GM12801 (cell line): ENCODE data around the gene SH3PXD2B.

Experiments
- CTCF ChIP-seq: IDR thresholded peaks from one replicate; pipeline ENCODE4 v1.5.1; 2011; ENCODE audit warnings: control low read depth; ENCODE audit not compliant: insufficient read length; ENCODE audit errors: extremely low read depth

SH3PXD2B gene

GRCh38 chr5:172455511-172456061 lies 1.3 kb upstream of the SH3PXD2B start:
- TF ChIP-seq CTCF = no peak

GRCh38 chr5:172455087-172455381 lies 709 bp upstream of the SH3PXD2B start:
- TF ChIP-seq CTCF = no peak

GRCh38 chr5:172453986-172454357 lies 353 bp downstream of the SH3PXD2B start:
- no peak for TF ChIP-seq CTCF

- no peak for TF ChIP-seq CTCF
Measured at GRCh38 chr5:172453206-172453985, 929 bp downstream of the SH3PXD2B start.

GRCh38 chr5:172452398-172453205 lies 1.7 kb downstream of the SH3PXD2B start:
- no peak for TF ChIP-seq CTCF

GRCh38 chr5:172451771-172452197 lies 2.5 kb downstream of the SH3PXD2B start:
- TF ChIP-seq CTCF = no peak

GRCh38 chr5:172450861-172451695 lies 3.2 kb downstream of the SH3PXD2B start:
- TF ChIP-seq CTCF = no peak
